Left hindlimb (tissue), 1 donor: ENCODE measurements around the gene CCDC127.
"Not testable (repeated sequence)": the region's sequence is repeated elsewhere in the genome, so short reads cannot be mapped to it uniquely, and the experiment has no call there.

ENCODE experiments used
- DNase-seq: peaks from one replicate; pipeline ENCODE4 v3.0.0-alpha.2; 2018

CCDC127 gene

GRCh38 chr5:170971-171800, 46.8 kb downstream of the CCDC127 start:
- DNase-seq, result no peak

GRCh38 chr5:169728-170094, 48.2 kb downstream of the CCDC127 start:
- DNase-seq, result no peak

GRCh38 chr5:169071-169727, 48.8 kb downstream of the CCDC127 start:
- DNase-seq, result peak; percentile 71

- DNase-seq, result no peak
Measured at GRCh38 chr5:167982-168660, 49.8 kb downstream of the CCDC127 start.

- no peak for DNase-seq
Measured at GRCh38 chr5:167511-167910, 50.4 kb downstream of the CCDC127 start.

- DNase-seq, result no peak
Measured at GRCh38 chr5:166441-167372, 51.2 kb downstream of the CCDC127 start.

- DNase-seq, result not testable (repeated sequence)
Measured at GRCh38 chr5:164783-165182, 53.2 kb downstream of the CCDC127 start.

GRCh38 chr5:164244-164643, 53.7 kb downstream of the CCDC127 start:
- no peak for DNase-seq

GRCh38 chr5:163841-164240, 54.1 kb downstream of the CCDC127 start:
- DNase-seq, result no peak

GRCh38 chr5:163338-163620, 54.7 kb downstream of the CCDC127 start:
- no peak for DNase-seq

- no peak for DNase-seq
Measured at GRCh38 chr5:162565-163337, 55.2 kb downstream of the CCDC127 start.

GRCh38 chr5:162190-162564, 55.8 kb downstream of the CCDC127 start:
- no peak for DNase-seq

GRCh38 chr5:161803-162110, 56.2 kb downstream of the CCDC127 start:
- no peak for DNase-seq

GRCh38 chr5:160921-161802, 56.8 kb downstream of the CCDC127 start:
- DNase-seq, result no peak

GRCh38 chr5:160173-160510, 57.8 kb downstream of the CCDC127 start:
- no peak for DNase-seq

- DNase-seq, result no peak
Measured at GRCh38 chr5:159448-160172, 58.3 kb downstream of the CCDC127 start.

- no peak for DNase-seq
Measured at GRCh38 chr5:158807-159447, 59.0 kb downstream of the CCDC127 start.

GRCh38 chr5:157801-158200, 60.2 kb downstream of the CCDC127 start:
- no peak for DNase-seq

- DNase-seq, result no peak
Measured at GRCh38 chr5:157126-157715, 60.7 kb downstream of the CCDC127 start.
